GM12864 (cell line): ENCODE results near the gene DLGAP5.

ENCODE experiments used
- DNase-seq: peaks from one replicate; pipeline ENCODE4 v3.0.0-alpha.2; 2011; ENCODE audit warnings: low read depth
- H3K4me3 ChIP-seq: 2 replicates; pipeline ENCODE4 v1.5.1; 2011; ENCODE audit warnings: mild to moderate bottlenecking, low read depth, low read length, control low read depth
- TF ChIP-seq, protein P1 (sequence below): IDR thresholded peaks from 2 replicates; pipeline ENCODE4 v1.5.1; 2011; ENCODE audit warnings: low read depth, mild to moderate bottlenecking, moderate library complexity, low read length, control low read depth, inconsistent platforms; ENCODE audit errors: missing control alignments

Gene DLGAP5

DNA sequence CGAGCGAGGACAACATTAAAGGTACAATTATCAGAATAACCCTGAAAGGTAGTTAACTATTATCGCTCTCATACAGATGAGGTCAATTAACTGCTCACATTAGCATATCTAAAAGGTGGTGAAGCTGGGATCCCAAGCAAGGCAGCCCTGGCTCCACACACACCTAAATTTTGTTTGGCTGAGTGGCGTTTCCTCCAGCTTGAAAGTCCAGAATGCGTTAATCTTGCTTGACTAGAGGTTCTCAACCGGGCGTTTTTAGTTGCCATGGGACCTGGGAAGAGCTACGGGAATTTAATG lies 531 bp downstream of the DLGAP5 start:
- TF ChIP-seq, protein P1, sequence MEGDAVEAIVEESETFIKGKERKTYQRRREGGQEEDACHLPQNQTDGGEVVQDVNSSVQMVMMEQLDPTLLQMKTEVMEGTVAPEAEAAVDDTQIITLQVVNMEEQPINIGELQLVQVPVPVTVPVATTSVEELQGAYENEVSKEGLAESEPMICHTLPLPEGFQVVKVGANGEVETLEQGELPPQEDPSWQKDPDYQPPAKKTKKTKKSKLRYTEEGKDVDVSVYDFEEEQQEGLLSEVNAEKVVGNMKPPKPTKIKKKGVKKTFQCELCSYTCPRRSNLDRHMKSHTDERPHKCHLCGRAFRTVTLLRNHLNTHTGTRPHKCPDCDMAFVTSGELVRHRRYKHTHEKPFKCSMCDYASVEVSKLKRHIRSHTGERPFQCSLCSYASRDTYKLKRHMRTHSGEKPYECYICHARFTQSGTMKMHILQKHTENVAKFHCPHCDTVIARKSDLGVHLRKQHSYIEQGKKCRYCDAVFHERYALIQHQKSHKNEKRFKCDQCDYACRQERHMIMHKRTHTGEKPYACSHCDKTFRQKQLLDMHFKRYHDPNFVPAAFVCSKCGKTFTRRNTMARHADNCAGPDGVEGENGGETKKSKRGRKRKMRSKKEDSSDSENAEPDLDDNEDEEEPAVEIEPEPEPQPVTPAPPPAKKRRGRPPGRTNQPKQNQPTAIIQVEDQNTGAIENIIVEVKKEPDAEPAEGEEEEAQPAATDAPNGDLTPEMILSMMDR, result no peak
- peak overlapping the region; percentile 97 for H3K4me3 ChIP-seq
- no peak for DNase-seq

DNA sequence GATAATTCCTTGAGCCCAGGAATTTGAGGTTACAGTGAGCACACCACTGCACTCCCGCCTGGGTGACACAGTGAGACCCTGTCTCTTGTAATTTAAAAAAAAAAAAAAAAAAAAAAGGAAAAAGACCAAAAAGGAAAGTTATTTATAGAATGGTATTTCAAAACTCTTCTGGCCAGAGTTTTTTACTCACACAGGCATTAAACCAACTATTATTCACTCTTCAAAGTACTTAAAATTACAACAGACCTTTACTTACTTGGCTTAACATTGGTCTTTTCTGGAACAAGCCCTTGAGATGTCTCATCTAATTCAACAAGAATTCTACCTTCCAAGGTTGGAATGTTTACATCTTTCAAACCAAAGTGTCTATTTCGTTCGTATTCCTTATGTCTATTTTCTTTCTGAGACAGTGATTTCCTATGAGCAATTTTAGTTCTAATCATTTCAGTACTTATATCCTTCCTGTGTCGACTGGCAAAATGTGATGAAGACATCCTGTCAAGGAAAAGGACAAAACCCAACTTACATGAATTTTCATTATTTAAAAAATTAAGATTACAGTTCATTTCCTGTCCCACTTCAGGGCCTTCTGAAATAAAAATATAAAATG lies 2.6 kb downstream of the DLGAP5 start:
- H3K4me3 ChIP-seq, result no peak overlapping the region; the same call in 1 of the 2 replicates
- TF ChIP-seq, protein P1, result no peak
- DNase-seq, result no peak

DNA sequence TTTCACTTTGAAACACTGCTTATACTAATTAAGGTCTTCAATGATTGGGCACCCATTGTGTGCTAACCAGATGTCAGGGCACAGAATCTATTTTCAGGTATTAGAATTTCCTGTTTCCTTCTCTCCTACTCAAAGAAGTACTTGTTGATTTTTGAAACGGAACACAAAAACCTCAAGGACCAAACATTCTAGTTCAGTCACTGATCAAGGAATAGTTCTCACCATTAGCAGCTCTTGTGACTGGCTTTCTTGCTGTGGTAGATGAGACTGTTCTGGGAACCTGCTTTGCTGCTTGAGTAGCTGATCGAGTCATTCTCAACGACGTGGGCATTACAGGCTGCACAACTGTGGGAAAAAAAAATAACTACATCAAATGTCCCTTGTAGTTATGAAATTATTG lies 11.0 kb downstream of the DLGAP5 start:
- TF ChIP-seq, protein P1, result no peak
- H3K4me3 ChIP-seq, result no peak overlapping the region
- peak; percentile 78 for DNase-seq

DNA sequence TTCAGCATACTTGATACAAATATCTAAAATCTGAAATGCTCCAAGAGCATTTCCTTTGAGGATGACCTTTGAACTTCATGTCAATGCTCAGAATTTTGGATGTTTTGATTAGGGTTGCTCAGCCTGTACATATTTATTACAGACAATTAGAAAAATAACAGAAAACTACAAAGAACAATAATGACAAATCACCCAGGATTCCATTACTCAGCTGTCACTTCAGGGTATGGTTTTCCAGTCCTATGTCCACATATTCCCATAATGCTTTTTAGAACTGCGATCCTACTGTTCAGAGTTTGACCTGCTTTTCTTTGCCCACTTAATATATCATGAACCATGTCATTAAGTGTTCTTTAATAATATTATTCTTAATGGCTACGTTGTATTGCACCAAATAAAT lies 11.4 kb downstream of the DLGAP5 start:
- DNase-seq, result no peak
- no peak overlapping the region for H3K4me3 ChIP-seq
- TF ChIP-seq, protein P1, result no peak

DNA sequence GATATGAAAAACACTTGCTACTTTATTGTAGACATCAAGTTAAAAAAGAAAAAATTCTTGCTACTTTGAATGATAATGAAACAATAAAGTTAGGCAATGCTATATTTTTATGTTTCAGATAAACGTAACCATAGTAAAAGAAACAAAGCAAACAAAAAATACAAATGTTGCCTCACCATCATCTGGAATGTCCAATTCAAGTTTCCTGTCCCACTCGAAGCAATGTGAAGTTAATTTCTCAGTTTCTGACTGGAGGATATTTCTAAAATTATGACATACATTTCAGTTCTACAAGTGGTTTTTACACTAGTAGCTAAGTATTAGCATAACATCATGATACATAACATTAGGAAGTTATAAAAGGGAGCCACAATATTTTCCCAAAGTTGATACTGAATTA lies 20.9 kb downstream of the DLGAP5 start:
- TF ChIP-seq, protein P1, result no peak
- DNase-seq, result no peak
- H3K4me3 ChIP-seq, result no peak overlapping the region

DNA sequence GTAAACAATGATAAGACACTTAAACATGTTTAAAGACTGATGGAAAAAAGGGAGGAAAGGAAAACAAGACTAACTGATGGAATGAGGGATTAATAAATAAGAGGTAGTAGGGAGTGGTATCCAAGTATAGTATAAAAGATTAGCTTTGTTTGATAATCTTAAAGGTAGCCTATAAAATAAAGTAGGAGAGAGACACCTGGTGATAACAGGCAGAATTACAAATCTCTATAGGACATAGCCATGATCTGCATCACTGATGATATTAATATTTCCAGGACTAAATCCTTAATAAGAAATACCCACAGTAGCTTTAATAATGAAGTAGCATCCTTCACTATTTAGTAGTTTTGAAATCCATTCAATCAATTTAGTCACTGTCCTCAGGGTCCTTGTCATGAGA lies 30.4 kb downstream of the DLGAP5 start:
- no peak overlapping the region for H3K4me3 ChIP-seq
- TF ChIP-seq, protein P1, result peak; percentile 32
- DNase-seq, result no peak

DNA sequence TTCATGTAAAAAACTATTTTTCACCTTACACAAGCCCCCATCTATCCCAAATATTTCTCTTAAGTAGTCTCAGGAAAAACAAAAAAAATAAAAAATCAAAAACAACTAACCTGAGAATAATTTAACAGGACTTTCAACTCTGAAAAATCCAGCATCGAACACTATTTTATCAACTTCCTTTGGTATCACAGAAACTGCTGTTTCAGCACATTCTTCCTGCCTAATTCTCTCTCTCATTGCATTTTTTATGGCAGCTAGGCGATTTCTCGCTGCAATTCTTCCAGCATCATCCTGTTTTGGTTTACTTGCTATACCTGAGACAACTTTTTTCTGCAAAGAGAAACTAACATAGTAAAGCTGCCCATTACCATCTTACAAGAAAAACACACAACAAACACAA lies 33.0 kb downstream of the DLGAP5 start:
- DNase-seq, result no peak
- TF ChIP-seq, protein P1, result no peak
- H3K4me3 ChIP-seq, result no peak overlapping the region
